GM12878 (cell line): ENCODE measurements around the gene SEC61A1. TPM values are rescaled to one million over a fixed set of nuclear protein-coding genes. Genes with fewer than 3 reads are reported as not detected.

Experiments
- ATAC-seq: fragments of 200-7000 bp; cut with Tn5 transposase; 3 replicates; pipeline ENCODE4 v1.9.1; 2020; ENCODE audit warnings: mild to moderate bottlenecking, moderate library complexity
- BruUV-seq: library from RNA; stranded (reverse); fragments of 400-500 nt; replicated peaks from 2 replicates; lab custom pipeline; 2021; lab: Mats Ljungman, UMichigan
- CTCF ChIA-PET: fragments of 300-600 bp; sonication (Branson Sonifier 250); formaldehyde crosslinking; extraction: SDS; loops from one replicate; lab custom pipeline; 2021; ENCODE audit warnings: inconsistent platforms; lab: Yijun Ruan, JAX
- POLR2A ChIA-PET: fragments of 350-600 bp; formaldehyde crosslinking; extraction: SDS; loops from one replicate; lab custom pipeline; 2021; ENCODE audit warnings: inconsistent platforms; lab: Charles Lee
- RAD21 ChIA-PET: fragments of 300-600 bp; sonication (Branson Sonifier 250); formaldehyde crosslinking; loops from one replicate; lab custom pipeline; 2023; ENCODE audit warnings: antibody characterized with exemption; ENCODE audit not compliant: unreplicated experiment; lab: Charles Lee
- SMC1A ChIA-PET: fragments of 300-600 bp; sonication (Branson Sonifier 250); formaldehyde crosslinking; loops from one replicate; lab custom pipeline; 2023; ENCODE audit not compliant: unreplicated experiment, uncharacterized antibody; lab: Charles Lee
- DNase-seq: peaks from one replicate; pipeline ENCODE4 v3.0.0-alpha.2; 2011; ENCODE audit warnings: low read depth, low spot score
- FAIRE-seq: peaks from 3 replicates; lab custom pipeline; 2011; peaks lifted over from hg19 to GRCh38; lab: Jason Lieb, UNC
- H2AFZ ChIP-seq: 2 replicates; pipeline ENCODE4 v1.6.0; 2011; ENCODE audit warnings: low read depth, low read length, control low read depth; ENCODE audit not compliant: control insufficient read depth
- H3K27ac ChIP-seq: 2 replicates; pipeline ENCODE4 v1.5.1; 2011; ENCODE audit warnings: control low read depth; ENCODE audit not compliant: control insufficient read depth, insufficient read depth
- H3K27me3 ChIP-seq, 2 experiments: replicated peaks in 1 of 2; 2 replicates each; pipeline versions ENCODE4 v1.6.0 to v1.6.1; 2011; ENCODE audit warnings: low read length in 1 of 2; ENCODE audit not compliant: control insufficient read depth in 2 of 2, insufficient read depth in 2 of 2
- H3K36me3 ChIP-seq, 2 experiments: 2 replicates each; pipeline ENCODE4 v1.5.1; 2011; ENCODE audit warnings: low read length in 1 of 2; ENCODE audit not compliant: control insufficient read depth in 2 of 2, insufficient read depth in 2 of 2
- H3K4me1 ChIP-seq: 2 replicates; pipeline ENCODE4 v1.6.1; 2011; ENCODE audit warnings: mild to moderate bottlenecking, low read length, moderate library complexity, mixed read lengths; ENCODE audit not compliant: control insufficient read depth, insufficient read depth
- H3K4me2 ChIP-seq: 2 replicates; pipeline ENCODE4 v1.6.0; 2011; ENCODE audit warnings: control low read depth; ENCODE audit not compliant: control insufficient read depth, insufficient read depth
- H3K4me3 ChIP-seq: fragments of 200-600 bp; sonication (generic); 2 replicates; pipeline ENCODE4 v1.5.1; 2016
- H3K79me2 ChIP-seq: 2 replicates; pipeline ENCODE4 v1.6.0; 2011; ENCODE audit warnings: low read length; ENCODE audit not compliant: control insufficient read depth, insufficient read depth
- H3K9ac ChIP-seq: 2 replicates; pipeline ENCODE4 v1.8.0; 2011; ENCODE audit warnings: low read length, control low read depth, mixed read lengths; ENCODE audit not compliant: control insufficient read depth, insufficient read depth
- H3K9me3 ChIP-seq: replicated peaks from 3 replicates; pipeline ENCODE4 v1.5.1; 2011; ENCODE audit warnings: mild to moderate bottlenecking, low read length; ENCODE audit not compliant: control insufficient read depth, insufficient read depth
- H4K20me1 ChIP-seq: 2 replicates; pipeline ENCODE4 v1.6.0; 2011; ENCODE audit not compliant: control insufficient read depth, insufficient read depth
- CREM ChIP-seq: IDR thresholded peaks from 2 replicates; pipeline ENCODE4 v1.6.1; 2014; ENCODE audit warnings: antibody characterized with exemption, low read depth
- EGR1 ChIP-seq, 2 experiments: IDR thresholded peaks; 1 replicate in 1 of 2; 2 replicates in 1 of 2; pipeline ENCODE4 v1.6.1; 2011 to 2012; ENCODE audit warnings: low read depth in 2 of 2, low read length in 2 of 2, borderline replicate concordance in 1 of 2, mild to moderate bottlenecking in 1 of 2, moderate library complexity in 1 of 2
- IRF4 ChIP-seq: IDR thresholded peaks from 2 replicates; pipeline ENCODE4 v1.6.1; 2011; ENCODE audit warnings: low read depth, low read length
- KAT2A ChIP-seq: conservative IDR thresholded peaks from 2 replicates; pipeline ENCODE4 v1.6.1; 2011; ENCODE audit warnings: low read depth, low read length; ENCODE audit not compliant: control insufficient read depth
- KLF5 ChIP-seq: fragments of 450-650 bp; IDR thresholded peaks from 2 replicates; pipeline ENCODE4 v1.6.1; 2014; ENCODE audit warnings: mild to moderate bottlenecking; ENCODE audit not compliant: partially characterized antibody
- MTA3 ChIP-seq: IDR thresholded peaks from 2 replicates; pipeline ENCODE4 v1.6.1; 2012; ENCODE audit warnings: low read length, inconsistent platforms, borderline replicate concordance
- NR2F1 ChIP-seq: fragments of 450-650 bp; conservative IDR thresholded peaks from 2 replicates; pipeline ENCODE4 v1.6.1; 2017; ENCODE audit warnings: mild to moderate bottlenecking
- NRF1 ChIP-seq: conservative IDR thresholded peaks from 2 replicates; pipeline ENCODE4 v1.6.1; 2011; ENCODE audit warnings: mild to moderate bottlenecking, low read depth, low read length, improper control_type of control experiment
- PBX3 ChIP-seq: IDR thresholded peaks from 2 replicates; pipeline ENCODE4 v1.6.1; 2011; ENCODE audit warnings: mild to moderate bottlenecking, low read depth, low read length, moderate library complexity; ENCODE audit not compliant: insufficient replicate concordance
- POLR2AphosphoS2 ChIP-seq: IDR thresholded peaks from 2 replicates; pipeline ENCODE4 v1.6.1; 2011; ENCODE audit warnings: low read depth, mild to moderate bottlenecking, low read length, improper control_type of control experiment, moderate library complexity
- RELA ChIP-seq: fragments of 450-650 bp; IDR thresholded peaks from 2 replicates; pipeline ENCODE4 v1.8.0; 2014; ENCODE audit warnings: borderline replicate concordance; ENCODE audit not compliant: partially characterized antibody
- SMARCA5 ChIP-seq: fragments of 450-650 bp; IDR thresholded peaks from 2 replicates; pipeline ENCODE4 v1.6.1; 2017; ENCODE audit warnings: mild to moderate bottlenecking
- TCF7 ChIP-seq: IDR thresholded peaks from 2 replicates; pipeline ENCODE4 v1.6.1; 2014; ENCODE audit warnings: antibody characterized with exemption, borderline replicate concordance
- WGBS: methylation state at CpG from one replicate; pipeline ENCODE4 v1.1.6; 2016; ENCODE audit warnings: low lambda C conversion rate; ENCODE audit not compliant: insufficient replicate concordance, insufficient coverage; ENCODE audit errors: missing lambda C conversion rate; 5-methylcytosine and 5-hydroxymethylcytosine counted together
- in situ Hi-C: fragments of 300-500 bp; cut with MboI; formaldehyde crosslinking; loops from 9 replicates; pipeline ENCODE4 v1.14.3; 2018; ENCODE audit warnings: mixed read lengths
- intact Hi-C: fragments of 100-400 bp; cut with micrococcal nuclease; formaldehyde crosslinking; loops from one replicate; pipeline ENCODE4 v1.14.2; 2022; ENCODE audit not compliant: unreplicated experiment
- polyA plus RNA-seq, 11 experiments: library from polyadenylated mRNA; depleted of rRNA in 4 of 11; unstranded in 6 of 11; stranded (reverse) in 5 of 11; fragments of >200 nt; fragmentation: Nextera tagmentation in 4 of 11; fragmentation: Illumina TruSeq in 1 of 11; extraction: Ambion mirVana in 4 of 11; extraction: Trizol in 1 of 11; gene quantifications; 1 replicate in 1 of 11; 2 replicates in 10 of 11; pipeline versions ENCODE4 v1.2.1 to v1.2.3, GENCODE V29; 2011 to 2016; ENCODE audit warnings: inconsistent platforms in 2 of 11, missing spikeins in 2 of 11, low read depth in 1 of 11
- total RNA-seq, 4 experiments: library from RNA; depleted of rRNA in 3 of 4; stranded (reverse); fragments of >200 nt in 3 of 4; fragmentation: Illumina TruSeq in 1 of 4; extraction: Trizol in 1 of 4; gene quantifications; 2 replicates each; pipeline versions ENCODE4 v1.2.1 to v1.2.3, GENCODE V29; 2013 to 2021
- TF ChIP-seq, protein P1 (sequence below): IDR thresholded peaks from 2 replicates; pipeline ENCODE4 v1.6.1; 2012; ENCODE audit warnings: mild to moderate bottlenecking, low read depth, low read length

Gene SEC61A1
- total and polyA plus RNA-seq, 10 of the 15 experiments (the other 5 are each of a cell fraction or from before 2014, with no cell fraction given), result 5.2 to 265 (median 142) TPM

DNA sequence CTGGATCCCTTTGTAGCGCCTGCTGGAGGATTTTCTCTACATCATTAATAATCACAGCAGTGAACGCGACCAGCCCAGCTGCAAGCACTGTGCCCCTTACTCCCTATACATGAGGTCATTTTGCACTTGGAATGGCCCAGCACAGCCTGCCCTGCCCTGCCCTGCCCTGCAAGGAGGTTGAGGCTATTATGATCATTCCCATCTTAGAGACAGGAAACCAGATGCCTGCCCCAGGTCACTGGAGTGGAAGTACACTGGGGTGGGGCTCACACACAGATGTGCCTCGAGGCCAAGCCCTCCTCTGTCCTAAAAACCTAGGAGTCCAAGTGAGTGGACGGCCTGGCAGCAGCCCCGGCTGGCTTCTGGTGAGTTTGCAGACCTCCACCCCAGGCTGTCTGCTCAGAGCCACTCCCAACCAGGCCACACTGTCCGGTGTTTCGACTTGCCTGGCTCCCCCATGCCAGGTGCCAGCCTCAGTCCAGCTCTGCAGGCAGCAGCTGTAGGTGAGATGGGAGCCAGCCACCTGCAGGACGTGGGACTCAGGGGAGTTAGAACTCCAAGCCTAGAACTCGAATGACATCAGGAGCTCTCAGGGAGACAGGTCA, 30.4 kb upstream of the SEC61A1 start:
- SMC1A ChIA-PET, result no interaction called here
- in situ Hi-C loops, result no loop called here
- TF ChIP-seq KLF5, result no peak
- TF ChIP-seq TCF7, result no peak
- TF ChIP-seq NRF1, result no peak
- TF ChIP-seq, all 136 proteins: peak for 0
- WGBS, result 39% methylated on average over 10 of the region's 10 CpGs
- Histone ChIP-seq H3K79me2 (no peaks in the 10 kb centered on the region), H2AFZ (no peak overlapping the region), H3K27ac (no peak overlapping the region), H3K9ac (no peak overlapping the region), H4K20me1 (no peaks in the 10 kb centered on the region), H3K36me3 (no peaks in the 10 kb centered on the region), H3K9me3 (no peaks in the 10 kb centered on the region), H3K4me1 (no peaks in the 10 kb centered on the region), H3K4me3 (no peak overlapping the region), H3K4me2 (no peak overlapping the region), H3K27me3 (peaks cover 0 to 10% of the 10 kb centered on the region in 2 experiments; a peak in 2 of 4 replicates)
- intact Hi-C loops, result no loop called here
- ChIA-PET CTCF (no interaction called here), POLR2A (no interaction called here), RAD21 (no interaction called here)
- FAIRE-seq (no peak), ATAC-seq (no peak), DNase-seq (no peak)
- BruUV-seq, result no TSS peak

DNA sequence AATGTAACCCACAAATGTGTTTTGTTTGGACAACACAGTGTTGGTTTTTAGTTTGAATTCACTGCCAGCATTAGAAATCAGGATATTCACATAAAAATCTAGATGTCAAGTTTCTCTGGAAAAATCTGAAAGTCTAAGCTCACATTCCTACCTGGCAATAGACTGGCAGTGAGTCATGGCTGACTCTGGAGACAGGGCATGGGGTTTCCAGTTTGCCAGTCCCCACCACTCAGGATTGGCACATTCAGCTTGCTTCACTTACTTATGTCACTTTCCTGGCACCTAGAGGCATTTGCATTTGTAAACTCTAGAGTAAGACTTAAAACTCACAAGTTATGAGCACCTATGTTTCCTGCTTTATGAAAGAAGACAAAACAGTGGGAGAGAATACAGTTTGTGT, 19.1 kb upstream of the SEC61A1 start:
- no TSS peak for BruUV-seq
- FAIRE-seq, result no peak
- TF ChIP-seq POLR2AphosphoS2 (no peak), MTA3 (no peak), PBX3 (no peak), KAT2A (no peak), NR2F1 (no peak), RELA (no peak), SMARCA5 (no peak), EGR1 (IDR thresholded peaks at IDR 0.05; ENCODE audit: borderline replicate concordance in 1 of 2, low read depth in 2 of 2, low read length in 2 of 2) (no peak), IRF4 (no peak), CREM (no peak)
- TF ChIP-seq, protein P1, sequence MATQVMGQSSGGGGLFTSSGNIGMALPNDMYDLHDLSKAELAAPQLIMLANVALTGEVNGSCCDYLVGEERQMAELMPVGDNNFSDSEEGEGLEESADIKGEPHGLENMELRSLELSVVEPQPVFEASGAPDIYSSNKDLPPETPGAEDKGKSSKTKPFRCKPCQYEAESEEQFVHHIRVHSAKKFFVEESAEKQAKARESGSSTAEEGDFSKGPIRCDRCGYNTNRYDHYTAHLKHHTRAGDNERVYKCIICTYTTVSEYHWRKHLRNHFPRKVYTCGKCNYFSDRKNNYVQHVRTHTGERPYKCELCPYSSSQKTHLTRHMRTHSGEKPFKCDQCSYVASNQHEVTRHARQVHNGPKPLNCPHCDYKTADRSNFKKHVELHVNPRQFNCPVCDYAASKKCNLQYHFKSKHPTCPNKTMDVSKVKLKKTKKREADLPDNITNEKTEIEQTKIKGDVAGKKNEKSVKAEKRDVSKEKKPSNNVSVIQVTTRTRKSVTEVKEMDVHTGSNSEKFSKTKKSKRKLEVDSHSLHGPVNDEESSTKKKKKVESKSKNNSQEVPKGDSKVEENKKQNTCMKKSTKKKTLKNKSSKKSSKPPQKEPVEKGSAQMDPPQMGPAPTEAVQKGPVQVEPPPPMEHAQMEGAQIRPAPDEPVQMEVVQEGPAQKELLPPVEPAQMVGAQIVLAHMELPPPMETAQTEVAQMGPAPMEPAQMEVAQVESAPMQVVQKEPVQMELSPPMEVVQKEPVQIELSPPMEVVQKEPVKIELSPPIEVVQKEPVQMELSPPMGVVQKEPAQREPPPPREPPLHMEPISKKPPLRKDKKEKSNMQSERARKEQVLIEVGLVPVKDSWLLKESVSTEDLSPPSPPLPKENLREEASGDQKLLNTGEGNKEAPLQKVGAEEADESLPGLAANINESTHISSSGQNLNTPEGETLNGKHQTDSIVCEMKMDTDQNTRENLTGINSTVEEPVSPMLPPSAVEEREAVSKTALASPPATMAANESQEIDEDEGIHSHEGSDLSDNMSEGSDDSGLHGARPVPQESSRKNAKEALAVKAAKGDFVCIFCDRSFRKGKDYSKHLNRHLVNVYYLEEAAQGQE, result no peak

More for the DNA sequence above, 19.1 kb upstream of the SEC61A1 start:
- ChIA-PET SMC1A (interaction anchor here (0.7 to 0.8 kb wide), 2 partner anchors 8 to 15 kb away, joined by 3 to 4 read pairs; no protein-coding TSS in a partner anchor), POLR2A (no interaction called here), RAD21 (no interaction called here), CTCF (interaction anchor here (1.0 kb wide), 1 partner anchor 9 kb away, joined by 3 read pairs; no protein-coding TSS in a partner anchor)
- Histone ChIP-seq H4K20me1 (no peaks in the 10 kb centered on the region), H3K27me3 (no peaks in the 10 kb centered on the region; a peak in 1 of 4 replicates), H3K36me3 (no peaks in the 10 kb centered on the region), H2AFZ (no peak overlapping the region), H3K4me2 (no peak overlapping the region), H3K4me3 (no peak overlapping the region), H3K27ac (no peak overlapping the region), H3K9me3 (no peaks in the 10 kb centered on the region), H3K4me1 (no peaks in the 10 kb centered on the region), H3K79me2 (no peaks in the 10 kb centered on the region), H3K9ac (no peak overlapping the region)
- intact Hi-C loops, result no loop called here
- no peak for DNase-seq
- no peak for ATAC-seq
- in situ Hi-C loops, result no loop called here
